PC-3 (cell line): ENCODE measurements around the gene SLC6A11. TPM values are rescaled to one million over a fixed set of nuclear protein-coding genes. Genes with fewer than 3 reads are reported as not detected.

Experiments
- ATAC-seq: fragments of 200-7000 bp; cut with Tn5 transposase; 2 replicates; pipeline ENCODE4 v1.9.1; 2020; ENCODE audit warnings: mild to moderate bottlenecking, moderate library complexity
- BruUV-seq: library from RNA; stranded (reverse); fragments of 400-500 nt; replicated peaks from 2 replicates; lab custom pipeline; 2021; lab: Mats Ljungman, UMichigan
- CTCF ChIA-PET: fragments of 300-600 bp; sonication (Branson Sonifier 250); formaldehyde crosslinking; loops from one replicate; lab custom pipeline; 2022; ENCODE audit warnings: antibody characterized with exemption; lab: Charles Lee
- POLR2A ChIA-PET: fragments of 300-600 bp; sonication (Branson Sonifier 250); formaldehyde crosslinking; loops from one replicate; lab custom pipeline; 2022; ENCODE audit warnings: antibody characterized with exemption; ENCODE audit not compliant: unreplicated experiment; lab: Charles Lee
- DNase-seq: peaks from one replicate; pipeline ENCODE4 v3.0.0-alpha.2; 2015
- H2AFZ ChIP-seq: fragments of 300-600 bp; sonication (generic); 2 replicates; pipeline ENCODE4 v1.6.0; 2016; ENCODE audit warnings: antibody characterized with exemption, low read length
- H3F3A ChIP-seq: fragments of 300-600 bp; sonication (generic); one replicate; pipeline ENCODE4 v1.6.0; 2017; ENCODE audit warnings: antibody characterized with exemption, low read length, control low read depth, mild to moderate bottlenecking; ENCODE audit not compliant: unreplicated experiment
- H3K27ac ChIP-seq: fragments of 300-600 bp; sonication (generic); 2 replicates; pipeline ENCODE4 v1.5.1; 2016; ENCODE audit warnings: mild to moderate bottlenecking, low read length
- H3K27me3 ChIP-seq: fragments of 300-600 bp; sonication (generic); 2 replicates; pipeline ENCODE4 v1.6.1; 2016; ENCODE audit warnings: low read length, mixed read lengths
- H3K36me3 ChIP-seq: fragments of 300-600 bp; sonication (generic); 2 replicates; pipeline ENCODE4 v1.6.1; 2016; ENCODE audit warnings: low read depth, mixed run types, low read length, mixed read lengths
- H3K4me1 ChIP-seq: fragments of 300-600 bp; sonication (generic); 2 replicates; pipeline ENCODE4 v1.5.1; 2016; ENCODE audit warnings: low read length; ENCODE audit not compliant: insufficient read depth
- H3K4me2 ChIP-seq: fragments of 300-600 bp; sonication (generic); 2 replicates; pipeline ENCODE4 v1.6.0; 2016; ENCODE audit warnings: low read length
- H3K4me3 ChIP-seq: fragments of 300-600 bp; sonication (generic); 2 replicates; pipeline ENCODE4 v1.5.1; 2016; ENCODE audit warnings: mild to moderate bottlenecking, low read length, mixed read lengths
- H3K79me2 ChIP-seq: fragments of 300-600 bp; sonication (generic); 2 replicates; pipeline ENCODE4 v1.6.1; 2017; ENCODE audit warnings: low read length, mixed read lengths
- H3K9ac ChIP-seq: fragments of 300-600 bp; sonication (generic); 2 replicates; pipeline ENCODE4 v1.6.0; 2016; ENCODE audit warnings: mild to moderate bottlenecking, low read length
- H3K9me2 ChIP-seq: fragments of 300-600 bp; sonication (generic); replicated peaks from 2 replicates; pipeline ENCODE4 v1.6.1; 2016; ENCODE audit warnings: mixed run types, low read length, mixed read lengths
- H3K9me3 ChIP-seq: fragments of 300-600 bp; sonication (generic); 2 replicates; pipeline ENCODE4 v1.6.1; 2016; ENCODE audit warnings: low read length, mixed read lengths
- H4K20me1 ChIP-seq: fragments of 300-600 bp; sonication (generic); 2 replicates; pipeline ENCODE4 v1.6.1; 2016; ENCODE audit warnings: low read length, mixed read lengths
- CTCF ChIP-seq: fragments of 300-600 bp; sonication (generic); conservative IDR thresholded peaks from 2 replicates; pipeline ENCODE4 v1.5.1; 2017; ENCODE audit warnings: antibody characterized with exemption, low read depth, mild to moderate bottlenecking, low read length
- EZH2 ChIP-seq: fragments of 300-600 bp; sonication (generic); IDR thresholded peaks from one replicate; pipeline ENCODE4 v1.6.1; 2017; ENCODE audit warnings: antibody characterized with exemption, mild to moderate bottlenecking, low read length; ENCODE audit not compliant: unreplicated experiment
- EZH2phosphoT487 ChIP-seq: fragments of 300-600 bp; sonication (generic); IDR thresholded peaks from 2 replicates; pipeline ENCODE4 v1.6.1; 2018; ENCODE audit warnings: mild to moderate bottlenecking, antibody characterized with exemption, low read length, borderline replicate concordance
- intact Hi-C: fragments of 100-400 bp; cut with micrococcal nuclease; formaldehyde crosslinking; loops from 2 replicates; pipeline ENCODE4 v1.9.0; 2023
- total RNA-seq: library from RNA; depleted of rRNA; stranded (reverse); fragments of >200 nt; gene quantifications from 2 replicates; pipeline ENCODE4 v1.2.3, GENCODE V29; 2014

The SLC6A11 gene
- total RNA-seq, 1 experiment from 2014 or later = 34.0 TPM

GRCh38 chr3:10939556-10939955 is 123.5 kb downstream of the SLC6A11 start:
- TF ChIP-seq EZH2phosphoT487 (no peak), EZH2 (no peak)
- H3K27me3 ChIP-seq = no peaks in the 10 kb centered on the region
- H3K79me2 ChIP-seq = no peaks in the 10 kb centered on the region
- intact Hi-C loops = no loop called here
- no TSS peak for BruUV-seq
- POLR2A ChIA-PET = no interaction called here
- H3K4me1 ChIP-seq = no peaks in the 10 kb centered on the region
- ATAC-seq = no peak
- H3K4me3 ChIP-seq = no peak overlapping the region
- no peak overlapping the region for H3K9ac ChIP-seq
- DNase-seq = no peak
- H3K27ac ChIP-seq = no peak overlapping the region
- CTCF ChIA-PET = no interaction called here
- H3F3A ChIP-seq = no peaks in the 10 kb centered on the region
- no peaks in the 10 kb centered on the region for H3K9me2 ChIP-seq
- H3K4me2 ChIP-seq = no peak overlapping the region
- H4K20me1 ChIP-seq = no peaks in the 10 kb centered on the region
- H3K36me3 ChIP-seq = no peaks in the 10 kb centered on the region
- H2AFZ ChIP-seq = no peak overlapping the region
- no peaks in the 10 kb centered on the region for H3K9me3 ChIP-seq

DNA sequence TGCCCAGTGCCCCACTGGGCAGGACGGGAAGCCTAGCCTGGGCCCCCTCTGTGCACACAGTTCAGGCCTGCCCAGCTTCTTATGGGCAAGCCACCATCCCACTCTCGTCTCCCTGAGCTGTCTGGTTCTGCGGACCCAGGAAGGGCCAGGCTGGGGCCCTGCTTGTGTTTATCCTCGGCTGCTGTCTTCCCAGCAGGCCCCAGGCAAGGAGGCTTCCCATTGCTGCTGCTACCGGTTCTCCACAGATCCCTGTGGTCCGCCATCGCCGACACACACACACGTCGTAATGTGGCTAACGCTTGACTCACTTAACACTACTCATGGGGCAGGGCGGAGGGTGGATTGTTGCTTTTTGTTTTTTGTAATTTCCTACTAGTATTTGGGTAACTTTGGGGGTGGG is 124.1 kb downstream of the SLC6A11 start:
- DNase-seq (peak; percentile 14), ATAC-seq (peak; percentile 29; the same call in 1 of the 2 replicates)
- H3K4me1 ChIP-seq = no peaks in the 10 kb centered on the region
- BruUV-seq = no TSS peak
- no peak overlapping the region for H3K4me3 ChIP-seq
- TF ChIP-seq EZH2phosphoT487 (no peak), EZH2 (no peak), CTCF (no peak)
- H2AFZ ChIP-seq = no peak overlapping the region
- no peaks in the 10 kb centered on the region for H3K36me3 ChIP-seq
- POLR2A ChIA-PET = no interaction called here
- no peaks in the 10 kb centered on the region for H3F3A ChIP-seq
- H3K4me2 ChIP-seq = no peak overlapping the region
- no peak overlapping the region for H3K9ac ChIP-seq
- no peaks in the 10 kb centered on the region for H4K20me1 ChIP-seq
- CTCF ChIA-PET = no interaction called here
- H3K27ac ChIP-seq = no peak overlapping the region
- no peaks in the 10 kb centered on the region for H3K9me3 ChIP-seq
- no peaks in the 10 kb centered on the region for H3K9me2 ChIP-seq
- H3K79me2 ChIP-seq = no peaks in the 10 kb centered on the region
- intact Hi-C loops = no loop called here
- no peaks in the 10 kb centered on the region for H3K27me3 ChIP-seq

DNA sequence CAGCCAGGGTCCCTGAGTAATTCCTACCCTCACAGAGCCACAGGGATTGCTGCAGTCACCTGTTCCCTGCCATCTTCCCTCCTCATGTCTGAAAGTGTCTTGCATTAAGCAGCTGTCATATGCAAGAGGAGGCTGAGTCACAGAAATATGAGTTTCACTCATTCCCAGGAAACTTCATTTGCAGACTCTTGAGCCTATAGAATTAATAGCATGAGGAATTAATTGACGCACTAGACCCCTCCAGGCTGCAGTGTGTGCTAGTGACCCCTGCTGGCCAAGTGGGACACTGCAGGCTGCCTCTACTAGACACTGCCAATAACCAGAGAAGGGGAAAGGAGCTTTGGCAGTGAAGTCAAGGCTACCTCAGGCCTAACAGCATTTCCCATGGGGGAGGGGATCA is 125.9 kb downstream of the SLC6A11 start:
- no peaks in the 10 kb centered on the region for H3K79me2 ChIP-seq
- TF ChIP-seq EZH2phosphoT487 = no peak
- TF ChIP-seq EZH2 = no peak
- TF ChIP-seq CTCF = peak; percentile 97
- peak; percentile 68 for DNase-seq
- H3K27ac ChIP-seq = no peak overlapping the region
- no peak overlapping the region for H2AFZ ChIP-seq
- H3K4me1 ChIP-seq = no peaks in the 10 kb centered on the region
- no peaks in the 10 kb centered on the region for H3F3A ChIP-seq
- H3K9me2 ChIP-seq = no peaks in the 10 kb centered on the region
- ChIA-PET CTCF (interaction anchor here (0.6 to 1.6 kb wide), 3 partner anchors 49 to 184 kb away, joined by 4 to 8 read pairs (median 8); no protein-coding TSS in a partner anchor), POLR2A (no interaction called here)
- H3K27me3 ChIP-seq = 0 out of 2 replicates have a peak, but pooled peaks cover 3% of the 10 kb centered on the region
- intact Hi-C loops = loop anchor here (1.0 kb wide), 2 partner anchors 170 to 184 kb away; no protein-coding TSS in a partner anchor
- no peak overlapping the region for H3K4me3 ChIP-seq
- H3K4me2 ChIP-seq = no peak overlapping the region
- ATAC-seq = peak; percentile 30; the same call in 1 of the 2 replicates
- H3K36me3 ChIP-seq = no peaks in the 10 kb centered on the region
- H3K9ac ChIP-seq = no peak overlapping the region
- no peaks in the 10 kb centered on the region for H3K9me3 ChIP-seq
- H4K20me1 ChIP-seq = no peaks in the 10 kb centered on the region
- no TSS peak for BruUV-seq
